Measurements from ENCODE around the gene RBMS3.
A peak's percentile ranks its signal among the peaks of the same experiment; 100 is the strongest.

Gene RBMS3

DNA sequence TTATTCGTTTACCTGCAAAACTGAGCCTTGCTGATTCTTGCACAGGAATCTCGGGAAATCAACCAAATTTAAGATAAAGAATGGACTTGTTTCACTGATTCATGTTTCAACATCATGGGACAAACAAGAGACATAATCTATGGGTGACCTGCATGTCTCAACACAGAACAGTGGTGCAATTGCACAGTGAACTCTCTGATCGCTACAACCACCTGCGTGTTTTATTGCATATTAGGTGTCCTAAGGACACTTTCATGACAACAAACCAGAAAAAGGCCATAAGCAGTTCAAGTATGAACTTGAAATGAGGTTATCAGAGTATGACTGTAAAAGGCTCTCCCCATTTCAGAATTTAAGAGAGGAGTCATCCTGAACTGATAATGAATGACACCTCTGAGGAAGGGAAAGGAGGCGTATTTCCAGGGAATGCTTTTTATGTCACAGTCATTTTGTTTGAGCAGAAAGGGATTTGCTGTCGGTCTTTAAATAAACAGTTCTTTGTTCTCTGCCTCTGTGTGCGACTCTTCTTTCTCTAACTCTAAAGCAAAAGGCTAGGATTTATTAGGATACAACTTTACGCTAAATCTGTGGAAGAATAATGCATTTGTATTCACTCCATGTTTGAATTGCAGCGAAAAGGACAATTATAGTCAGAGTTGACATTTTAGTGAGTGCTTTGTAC is 167.2 kb downstream of the RBMS3 start:
- Histone ChIP-seq H3K79me1 (ENCODE audit: low read length) (no peaks in the 10 kb centered on the region), H2BK12ac (ENCODE audit: low read length) (no peak overlapping the region), H3K36me3 (ENCODE audit: control insufficient read depth in 1 of 2, insufficient read depth in 2 of 2, low read length in 2 of 2) (no peaks in the 10 kb centered on the region), H3K4me3 (ENCODE audit: low read depth, low read length) (no peak overlapping the region), H2BK120ac (ENCODE audit: insufficient read depth, low read length, poor library complexity) (no peak overlapping the region), H3K79me2 (ENCODE audit: control insufficient read depth, insufficient read depth, low read length, poor library complexity) (no peaks in the 10 kb centered on the region), H4K8ac (ENCODE audit: low read depth, low read length) (no peak overlapping the region), H2BK5ac (ENCODE audit: low read depth, low read length, poor library complexity) (no peak overlapping the region), H3K4ac (ENCODE audit: low read depth, low read length) (no peak overlapping the region), H2AK5ac (ENCODE audit: low read length) (no peak overlapping the region), H2AFZ (ENCODE audit: insufficient read depth, low read length, poor library complexity) (no peak overlapping the region), H3K4me2 (ENCODE audit: low read length) (no peak overlapping the region), H3K9me3 (ENCODE audit: insufficient read depth, low read depth, low read length) (no peaks in the 10 kb centered on the region), H3K27ac (ENCODE audit: low read depth, low read length) (no peak overlapping the region), H3K23ac (ENCODE audit: low read length) (no peak overlapping the region), H4K12ac (ENCODE audit: low read depth, low read length) (no peak overlapping the region), H3K27me3 (ENCODE audit: insufficient read depth, low read length) (no peaks in the 10 kb centered on the region), H3K14ac (ENCODE audit: low read length) (no peak overlapping the region), H4K91ac (ENCODE audit: low read depth, low read length) (no peak overlapping the region), H3K9ac (ENCODE audit: low read length) (no peak overlapping the region), H3K18ac (ENCODE audit: low read length) (no peak overlapping the region), H3K4me1 (ENCODE audit: control insufficient read depth in 1 of 2, insufficient read depth in 2 of 2, low read length in 2 of 2) (no peaks in the 10 kb centered on the region)
- no CpG with 5 or more reads among the region's 9 CpGs for WGBS (ENCODE audit: extremely low coverage, insufficient coverage, insufficient read length)
- no peak for DNase-seq

DNA sequence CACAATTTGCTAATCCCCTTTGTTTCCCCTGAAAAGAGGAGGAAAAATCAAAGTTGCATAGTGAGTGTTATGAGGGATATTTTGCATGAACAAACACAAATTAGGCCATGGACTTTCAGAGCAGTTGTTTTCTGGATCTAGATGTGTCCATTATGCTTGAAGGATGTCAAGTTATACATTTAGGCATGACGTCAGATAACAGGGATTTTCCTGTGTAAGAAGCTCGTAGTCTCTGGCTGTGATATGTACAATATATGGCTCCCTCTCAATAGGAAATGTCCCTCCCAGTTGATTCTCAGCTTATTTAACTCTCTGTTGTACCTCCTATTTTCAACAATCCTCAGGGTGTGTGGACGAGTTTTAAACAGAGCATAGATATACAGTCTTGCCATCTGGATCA is 171.0 kb downstream of the RBMS3 start:
- no peak overlapping the region for H3K23ac ChIP-seq (ENCODE audit: low read length)
- no peaks in the 10 kb centered on the region for H3K27me3 ChIP-seq (ENCODE audit: insufficient read depth, low read length)
- no peak overlapping the region for H2AFZ ChIP-seq (ENCODE audit: insufficient read depth, low read length, poor library complexity)
- H4K12ac ChIP-seq (ENCODE audit: low read depth, low read length), result no peak overlapping the region
- no peak overlapping the region for H2BK5ac ChIP-seq (ENCODE audit: low read depth, low read length, poor library complexity)
- H2BK120ac ChIP-seq (ENCODE audit: insufficient read depth, low read length, poor library complexity), result no peak overlapping the region
- H3K36me3 ChIP-seq (ENCODE audit: control insufficient read depth in 1 of 2, insufficient read depth in 2 of 2, low read length in 2 of 2), result no peaks in the 10 kb centered on the region
- H3K4me1 ChIP-seq (ENCODE audit: control insufficient read depth in 1 of 2, insufficient read depth in 2 of 2, low read length in 2 of 2), result peaks cover 6% of the 10 kb centered on the region in 2 experiments
- no peak overlapping the region for H3K4me3 ChIP-seq (ENCODE audit: low read depth, low read length)
- no CpG with 5 or more reads among the region's 3 CpGs for WGBS (ENCODE audit: extremely low coverage, insufficient coverage, insufficient read length)
- no peak overlapping the region for H3K9ac ChIP-seq (ENCODE audit: low read length)
- no peak overlapping the region for H2BK12ac ChIP-seq (ENCODE audit: low read length)
- no peaks in the 10 kb centered on the region for H3K9me3 ChIP-seq (ENCODE audit: insufficient read depth, low read depth, low read length)
- no peaks in the 10 kb centered on the region for H3K79me2 ChIP-seq (ENCODE audit: control insufficient read depth, insufficient read depth, low read length, poor library complexity)
- H3K4me2 ChIP-seq (ENCODE audit: low read length), result no peak overlapping the region
- no peak overlapping the region for H3K18ac ChIP-seq (ENCODE audit: low read length)
- no peak overlapping the region for H4K91ac ChIP-seq (ENCODE audit: low read depth, low read length)
- no peak overlapping the region for H4K8ac ChIP-seq (ENCODE audit: low read depth, low read length)
- no peak overlapping the region for H3K4ac ChIP-seq (ENCODE audit: low read depth, low read length)
- H3K79me1 ChIP-seq (ENCODE audit: low read length), result peaks cover 3% of the 10 kb centered on the region
- H3K27ac ChIP-seq (ENCODE audit: low read depth, low read length), result no peak overlapping the region
- H2AK5ac ChIP-seq (ENCODE audit: low read length), result no peak overlapping the region
- H3K14ac ChIP-seq (ENCODE audit: low read length), result no peak overlapping the region
- no peak for DNase-seq

DNA sequence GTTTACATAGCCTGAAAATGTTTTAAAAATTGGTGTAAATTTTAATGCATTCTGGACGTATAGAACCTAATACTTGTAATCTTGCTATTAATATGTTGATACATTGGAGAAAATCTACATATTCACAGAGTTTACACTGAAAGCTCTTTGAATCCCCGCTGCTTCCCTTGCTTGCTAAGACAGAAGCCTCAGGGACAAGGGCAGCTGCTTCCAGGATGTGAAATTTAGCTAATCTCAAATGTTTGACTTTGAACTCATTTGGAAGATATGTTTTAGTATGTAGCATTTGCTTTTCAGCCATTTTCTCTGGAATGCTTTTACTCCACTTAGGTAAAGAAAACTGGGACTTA is 172.0 kb downstream of the RBMS3 start:
- WGBS (ENCODE audit: extremely low coverage, insufficient coverage, insufficient read length), result no CpG with 5 or more reads among the region's 2 CpGs
- no peak overlapping the region for H4K8ac ChIP-seq (ENCODE audit: low read depth, low read length)
- H3K14ac ChIP-seq (ENCODE audit: low read length), result no peak overlapping the region
- H3K27me3 ChIP-seq (ENCODE audit: insufficient read depth, low read length), result no peaks in the 10 kb centered on the region
- no peak overlapping the region for H2BK120ac ChIP-seq (ENCODE audit: insufficient read depth, low read length, poor library complexity)
- DNase-seq, result no peak
- H2AFZ ChIP-seq (ENCODE audit: insufficient read depth, low read length, poor library complexity), result no peak overlapping the region
- no peak overlapping the region for H3K9ac ChIP-seq (ENCODE audit: low read length)
- no peak overlapping the region for H4K91ac ChIP-seq (ENCODE audit: low read depth, low read length)
- H3K18ac ChIP-seq (ENCODE audit: low read length), result no peak overlapping the region
- H3K36me3 ChIP-seq (ENCODE audit: control insufficient read depth in 1 of 2, insufficient read depth in 2 of 2, low read length in 2 of 2), result no peaks in the 10 kb centered on the region
- H3K4me3 ChIP-seq (ENCODE audit: low read depth, low read length), result no peak overlapping the region
- no peak overlapping the region for H3K4me2 ChIP-seq (ENCODE audit: low read length)
- H3K27ac ChIP-seq (ENCODE audit: low read depth, low read length), result peak overlapping the region; percentile 32
- H2AK5ac ChIP-seq (ENCODE audit: low read length), result no peak overlapping the region
- peaks cover 6 to 9% of the 10 kb centered on the region in 2 experiments for H3K4me1 ChIP-seq (ENCODE audit: control insufficient read depth in 1 of 2, insufficient read depth in 2 of 2, low read length in 2 of 2)
- H3K79me2 ChIP-seq (ENCODE audit: control insufficient read depth, insufficient read depth, low read length, poor library complexity), result no peaks in the 10 kb centered on the region
- no peak overlapping the region for H2BK12ac ChIP-seq (ENCODE audit: low read length)
- no peaks in the 10 kb centered on the region for H3K9me3 ChIP-seq (ENCODE audit: insufficient read depth, low read depth, low read length)
- H4K12ac ChIP-seq (ENCODE audit: low read depth, low read length), result no peak overlapping the region
- no peak overlapping the region for H3K4ac ChIP-seq (ENCODE audit: low read depth, low read length)
- H3K79me1 ChIP-seq (ENCODE audit: low read length), result peaks cover 3% of the 10 kb centered on the region
- H3K23ac ChIP-seq (ENCODE audit: low read length), result no peak overlapping the region
- H2BK5ac ChIP-seq (ENCODE audit: low read depth, low read length, poor library complexity), result no peak overlapping the region

DNA sequence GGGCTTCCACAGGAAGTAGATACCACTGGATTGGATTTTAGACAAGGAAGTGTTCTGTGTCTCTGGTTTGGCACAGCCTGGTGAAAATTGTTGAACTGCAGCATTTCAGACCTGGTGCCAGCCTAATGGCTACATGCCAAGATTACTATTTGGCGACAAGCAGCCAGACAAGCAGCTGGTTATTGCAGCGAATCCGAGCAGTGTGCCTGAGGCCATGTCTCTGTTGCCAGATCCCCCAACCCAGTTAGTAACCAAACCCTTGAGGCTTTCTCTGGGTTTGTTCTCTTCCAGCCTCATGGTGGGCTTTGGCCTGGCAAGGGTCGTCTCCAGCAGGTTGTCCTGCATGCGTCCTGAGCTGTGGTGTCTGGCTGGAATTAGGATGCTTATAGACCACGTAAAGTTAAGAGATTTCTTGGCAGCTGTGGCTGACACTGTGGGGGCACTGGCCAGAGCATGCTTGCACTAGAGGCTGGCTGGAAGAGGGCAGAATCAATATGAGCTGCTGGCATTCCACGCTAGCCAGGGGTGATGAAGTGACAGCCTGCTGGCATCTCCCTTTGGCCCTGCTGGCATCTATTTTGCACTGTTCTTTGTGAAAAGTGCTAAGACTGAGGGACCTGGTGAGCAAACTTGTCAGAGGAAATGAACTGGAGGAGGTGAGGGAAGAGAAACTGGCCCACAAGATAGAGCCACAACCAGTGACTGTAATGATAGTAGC is 172.6 kb downstream of the RBMS3 start:
- Histone ChIP-seq H3K27ac (ENCODE audit: low read depth, low read length) (peak overlapping the region; percentile 11), H3K36me3 (ENCODE audit: control insufficient read depth in 1 of 2, insufficient read depth in 2 of 2, low read length in 2 of 2) (no peaks in the 10 kb centered on the region), H3K9me3 (ENCODE audit: insufficient read depth, low read depth, low read length) (no peaks in the 10 kb centered on the region), H4K91ac (ENCODE audit: low read depth, low read length) (peak overlapping the region; percentile 54), H3K14ac (ENCODE audit: low read length) (no peak overlapping the region), H3K9ac (ENCODE audit: low read length) (no peak overlapping the region), H2BK5ac (ENCODE audit: low read depth, low read length, poor library complexity) (no peak overlapping the region), H2AFZ (ENCODE audit: insufficient read depth, low read length, poor library complexity) (no peak overlapping the region), H3K79me1 (ENCODE audit: low read length) (peaks cover 3% of the 10 kb centered on the region), H2BK12ac (ENCODE audit: low read length) (peak overlapping the region; percentile 29), H3K79me2 (ENCODE audit: control insufficient read depth, insufficient read depth, low read length, poor library complexity) (no peaks in the 10 kb centered on the region), H3K23ac (ENCODE audit: low read length) (no peak overlapping the region), H3K27me3 (ENCODE audit: insufficient read depth, low read length) (no peaks in the 10 kb centered on the region), H4K12ac (ENCODE audit: low read depth, low read length) (no peak overlapping the region), H4K8ac (ENCODE audit: low read depth, low read length) (peak overlapping the region; percentile 8), H2AK5ac (ENCODE audit: low read length) (no peak overlapping the region), H3K4me3 (ENCODE audit: low read depth, low read length) (no peak overlapping the region), H3K4me1 (ENCODE audit: control insufficient read depth in 1 of 2, insufficient read depth in 2 of 2, low read length in 2 of 2) (peaks cover 6 to 9% of the 10 kb centered on the region in 2 experiments), H3K18ac (ENCODE audit: low read length) (peak overlapping the region; percentile 38), H3K4ac (ENCODE audit: low read depth, low read length) (no peak overlapping the region), H3K4me2 (ENCODE audit: low read length) (no peak overlapping the region), H2BK120ac (ENCODE audit: insufficient read depth, low read length, poor library complexity) (no peak overlapping the region)
- no CpG with 5 or more reads among the region's 7 CpGs for WGBS (ENCODE audit: extremely low coverage, insufficient coverage, insufficient read length)
- DNase-seq, result no peak
